A549 (cell line): Measurements from ENCODE around the gene STX18. TPM values are rescaled to one million over a fixed set of nuclear protein-coding genes. Genes with fewer than 3 reads are reported as not detected.

Experiments used
- ATAC-seq, 2 experiments: fragments of 200-7000 bp in 1 of 2; fragments of >200 bp in 1 of 2; cut with Nextera tagmentation in 1 of 2; cut with Tn5 transposase in 1 of 2; 3 replicates each; pipeline versions ENCODE4 v1.8.0 to v1.9.1; 2018 to 2020; ENCODE audit warnings: mild to moderate bottlenecking in 1 of 2, moderate library complexity in 1 of 2
- CTCF ChIA-PET: fragments of 300-600 bp; sonication (Branson Sonifier 250); formaldehyde crosslinking; extraction: SDS; loops from one replicate; lab custom pipeline; 2021; ENCODE audit warnings: antibody characterized with exemption, inconsistent platforms; lab: Yijun Ruan, JAX
- POLR2A ChIA-PET: fragments of 350-600 bp; formaldehyde crosslinking; extraction: SDS; loops from one replicate; lab custom pipeline; 2021; ENCODE audit warnings: antibody characterized with exemption, inconsistent platforms; lab: Yijun Ruan, JAX
- DNase-seq, 2 experiments: peaks; one replicate each; pipeline versions ENCODE4 v3.0.0 to v3.0.0-alpha.2; 2011 to 2016; ENCODE audit warnings: low read depth in 1 of 2, low spot score in 1 of 2
- FAIRE-seq: peaks from 2 replicates; lab custom pipeline; 2011; peaks lifted over from hg19 to GRCh38; lab: Jason Lieb, UNC
- H3K27ac ChIP-seq, 2 experiments: fragments of >200 bp; sonication (Bioruptor Twin); formaldehyde crosslinking; 3 replicates each; pipeline ENCODE4 v1.5.1; 2016 to 2017
- H3K4me1 ChIP-seq: fragments of >200 bp; sonication (Bioruptor Twin); formaldehyde crosslinking; 3 replicates; pipeline ENCODE4 v1.6.1; 2016
- H3K4me2 ChIP-seq: fragments of >200 bp; sonication (Bioruptor Twin); formaldehyde crosslinking; 3 replicates; pipeline ENCODE4 v1.6.1; 2016
- H3K4me3 ChIP-seq: fragments of >200 bp; sonication (Bioruptor Twin); formaldehyde crosslinking; 3 replicates; pipeline ENCODE4 v1.5.1; 2016
- H3K9me3 ChIP-seq: fragments of >200 bp; sonication (Bioruptor Twin); formaldehyde crosslinking; 3 replicates; pipeline ENCODE4 v1.6.1; 2016
- CBX2 ChIP-seq: fragments of 200-600 bp; sonication (generic); IDR thresholded peaks from 2 replicates; pipeline ENCODE4 v1.6.1; 2016; ENCODE audit warnings: low read depth, mild to moderate bottlenecking, borderline replicate concordance
- CBX8 ChIP-seq: fragments of 200-600 bp; sonication (generic); IDR thresholded peaks from 2 replicates; pipeline ENCODE4 v1.6.1; 2016
- CHD2 ChIP-seq: fragments of 150-350 bp; IDR thresholded peaks from 2 replicates; pipeline ENCODE4 v1.6.1; 2014; ENCODE audit warnings: low read length; ENCODE audit not compliant: partially characterized antibody
- E2F6 ChIP-seq: IDR thresholded peaks from 2 replicates; pipeline ENCODE4 v1.6.1; 2012; ENCODE audit warnings: low read depth, borderline replicate concordance
- EHMT2 ChIP-seq: fragments of 200-600 bp; sonication (generic); IDR thresholded peaks from 2 replicates; pipeline ENCODE4 v1.6.1; 2016; ENCODE audit warnings: antibody characterized with exemption, low read depth, mild to moderate bottlenecking, moderate library complexity
- FOXS1 ChIP-seq: fragments of 250-450 bp; sonication (Bioruptor Pico); IDR thresholded peaks from 2 replicates; pipeline ENCODE4 v1.5.0; 2020; ENCODE audit warnings: mild to moderate bottlenecking, moderate library complexity
- HES2 ChIP-seq: fragments of >200 bp; sonication (Bioruptor Twin); formaldehyde crosslinking; IDR thresholded peaks from 2 replicates; pipeline ENCODE4 v1.6.1; 2016
- HOXA7 ChIP-seq: fragments of 250-450 bp; sonication (Bioruptor Pico); IDR thresholded peaks from 2 replicates; pipeline ENCODE4 v1.5.0; 2020; ENCODE audit warnings: mild to moderate bottlenecking, moderate library complexity
- JUNB ChIP-seq: fragments of >200 bp; sonication (Bioruptor Twin); formaldehyde crosslinking; IDR thresholded peaks from 2 replicates; pipeline ENCODE4 v1.6.1; 2016
- KDM1A ChIP-seq: fragments of 200-600 bp; sonication (generic); IDR thresholded peaks from 2 replicates; pipeline ENCODE4 v1.6.1; 2016; ENCODE audit warnings: low read depth, mild to moderate bottlenecking
- MAFK ChIP-seq: fragments of 450-650 bp; IDR thresholded peaks from 2 replicates; pipeline ENCODE4 v1.6.1; 2014; ENCODE audit not compliant: partially characterized antibody
- MAZ ChIP-seq: fragments of 150-350 bp; IDR thresholded peaks from 2 replicates; pipeline ENCODE4 v1.6.1; 2014; ENCODE audit warnings: antibody characterized with exemption, low read depth, low read length, borderline replicate concordance
- NFE2L2 ChIP-seq: fragments of 150-350 bp; conservative IDR thresholded peaks from 2 replicates; pipeline ENCODE4 v1.6.1; 2014; ENCODE audit warnings: low read length
- POLR2A ChIP-seq: IDR thresholded peaks from 2 replicates; pipeline ENCODE4 v1.6.1; 2012; ENCODE audit warnings: mild to moderate bottlenecking, low read length
- RNF2 ChIP-seq: fragments of 200-600 bp; sonication (generic); IDR thresholded peaks from 2 replicates; pipeline ENCODE4 v1.6.1; 2016; ENCODE audit warnings: low read depth, mild to moderate bottlenecking, antibody characterized with exemption, moderate library complexity, borderline replicate concordance
- SREBF2 ChIP-seq: fragments of 450-650 bp; IDR thresholded peaks from 2 replicates; pipeline ENCODE4 v1.6.1; 2014; ENCODE audit warnings: mild to moderate bottlenecking, moderate library complexity
- TFCP2L1 ChIP-seq: fragments of 250-450 bp; sonication (Bioruptor Pico); IDR thresholded peaks from 2 replicates; pipeline ENCODE4 v1.5.0; 2021; ENCODE audit warnings: mild to moderate bottlenecking
- ZC3H11A ChIP-seq: fragments of 450-650 bp; IDR thresholded peaks from 2 replicates; pipeline ENCODE4 v1.6.1; 2014; ENCODE audit warnings: antibody characterized with exemption, mild to moderate bottlenecking
- ZNF302 ChIP-seq: fragments of 250-450 bp; sonication (Bioruptor Pico); IDR thresholded peaks from 2 replicates; pipeline ENCODE4 v1.9.0; 2021; ENCODE audit warnings: inconsistent platforms, mild to moderate bottlenecking, moderate library complexity
- ZSCAN20 ChIP-seq: fragments of 250-450 bp; sonication (Bioruptor Pico); IDR thresholded peaks from 2 replicates; pipeline ENCODE4 v1.8.0; 2022; ENCODE audit warnings: mild to moderate bottlenecking, moderate library complexity
- WGBS: methylation state at CpG from one replicate; pipeline ENCODE4 v1.1.6; 2017; ENCODE audit errors: missing lambda C conversion rate; 5-methylcytosine and 5-hydroxymethylcytosine counted together
- polyA plus RNA-seq, 4 experiments: library from polyadenylated mRNA; depleted of rRNA in 3 of 4; stranded (reverse); fragments of >200 nt; fragmentation: RNase III in 1 of 4; extraction: RNeasy Plus Mini Kit Qiagen cat#74134 plus additional on column Dnase treatment in 1 of 4; gene quantifications; 2 replicates in 3 of 4; 3 replicates in 1 of 4; pipeline ENCODE4 v1.2.3, GENCODE V29; 2011 to 2017
- TF ChIP-seq, protein P1 (sequence below): fragments of 250-450 bp; sonication (Bioruptor Pico); IDR thresholded peaks from 2 replicates; pipeline ENCODE4 v1.5.0; 2020; ENCODE audit warnings: low read depth, mild to moderate bottlenecking, moderate library complexity
- TF ChIP-seq, protein P2 (sequence below): fragments of 200-600 bp; sonication (generic); IDR thresholded peaks from 2 replicates; pipeline ENCODE4 v1.6.1; 2016; ENCODE audit warnings: antibody characterized with exemption, mild to moderate bottlenecking, moderate library complexity
- TF ChIP-seq, protein P3 (sequence below): fragments of 150-350 bp; IDR thresholded peaks from 2 replicates; pipeline ENCODE4 v1.6.1; 2014; ENCODE audit warnings: low read depth, mild to moderate bottlenecking, low read length
- TF ChIP-seq, protein P4 (sequence below): fragments of >200 bp; sonication (Bioruptor Twin); formaldehyde crosslinking; IDR thresholded peaks from 3 replicates; pipeline ENCODE4 v1.5.1; 2016
- TF ChIP-seq, protein P5 (sequence below): fragments of >200 bp; sonication (Bioruptor Twin); formaldehyde crosslinking; IDR thresholded peaks from 3 replicates; pipeline ENCODE4 v1.6.1; 2016

The STX18 gene
- polyA plus RNA-seq, 2 of the 4 experiments (the other 2 are of a cell fraction): 13.4 to 19.6 TPM

- H3K4me1 ChIP-seq: no peaks in the 10 kb centered on the region
- H3K4me2 ChIP-seq: no peak overlapping the region
- 36% methylated on average over 10 of the region's 13 CpGs for WGBS
- H3K9me3 ChIP-seq: no peaks in the 10 kb centered on the region
- no peak for TF ChIP-seq NFE2L2
- no peak for TF ChIP-seq MAFK
- TF ChIP-seq EHMT2: no peak
- no peak for TF ChIP-seq KDM1A
- no peak for TF ChIP-seq HOXA7
- TF ChIP-seq, protein P1, sequence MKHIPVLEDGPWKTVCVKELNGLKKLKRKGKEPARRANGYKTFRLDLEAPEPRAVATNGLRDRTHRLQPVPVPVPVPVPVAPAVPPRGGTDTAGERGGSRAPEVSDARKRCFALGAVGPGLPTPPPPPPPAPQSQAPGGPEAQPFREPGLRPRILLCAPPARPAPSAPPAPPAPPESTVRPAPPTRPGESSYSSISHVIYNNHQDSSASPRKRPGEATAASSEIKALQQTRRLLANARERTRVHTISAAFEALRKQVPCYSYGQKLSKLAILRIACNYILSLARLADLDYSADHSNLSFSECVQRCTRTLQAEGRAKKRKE: no peak
- TF ChIP-seq POLR2A: no peak
- TF ChIP-seq, protein P2, sequence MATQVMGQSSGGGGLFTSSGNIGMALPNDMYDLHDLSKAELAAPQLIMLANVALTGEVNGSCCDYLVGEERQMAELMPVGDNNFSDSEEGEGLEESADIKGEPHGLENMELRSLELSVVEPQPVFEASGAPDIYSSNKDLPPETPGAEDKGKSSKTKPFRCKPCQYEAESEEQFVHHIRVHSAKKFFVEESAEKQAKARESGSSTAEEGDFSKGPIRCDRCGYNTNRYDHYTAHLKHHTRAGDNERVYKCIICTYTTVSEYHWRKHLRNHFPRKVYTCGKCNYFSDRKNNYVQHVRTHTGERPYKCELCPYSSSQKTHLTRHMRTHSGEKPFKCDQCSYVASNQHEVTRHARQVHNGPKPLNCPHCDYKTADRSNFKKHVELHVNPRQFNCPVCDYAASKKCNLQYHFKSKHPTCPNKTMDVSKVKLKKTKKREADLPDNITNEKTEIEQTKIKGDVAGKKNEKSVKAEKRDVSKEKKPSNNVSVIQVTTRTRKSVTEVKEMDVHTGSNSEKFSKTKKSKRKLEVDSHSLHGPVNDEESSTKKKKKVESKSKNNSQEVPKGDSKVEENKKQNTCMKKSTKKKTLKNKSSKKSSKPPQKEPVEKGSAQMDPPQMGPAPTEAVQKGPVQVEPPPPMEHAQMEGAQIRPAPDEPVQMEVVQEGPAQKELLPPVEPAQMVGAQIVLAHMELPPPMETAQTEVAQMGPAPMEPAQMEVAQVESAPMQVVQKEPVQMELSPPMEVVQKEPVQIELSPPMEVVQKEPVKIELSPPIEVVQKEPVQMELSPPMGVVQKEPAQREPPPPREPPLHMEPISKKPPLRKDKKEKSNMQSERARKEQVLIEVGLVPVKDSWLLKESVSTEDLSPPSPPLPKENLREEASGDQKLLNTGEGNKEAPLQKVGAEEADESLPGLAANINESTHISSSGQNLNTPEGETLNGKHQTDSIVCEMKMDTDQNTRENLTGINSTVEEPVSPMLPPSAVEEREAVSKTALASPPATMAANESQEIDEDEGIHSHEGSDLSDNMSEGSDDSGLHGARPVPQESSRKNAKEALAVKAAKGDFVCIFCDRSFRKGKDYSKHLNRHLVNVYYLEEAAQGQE: no peak
- no peak for TF ChIP-seq TFCP2L1 (CRISPR knock-in tag)
- no peak for TF ChIP-seq JUNB
- TF ChIP-seq CBX8: no peak
- TF ChIP-seq E2F6: no peak
- TF ChIP-seq, all 56 proteins: peak for 0
- H3K4me3 ChIP-seq: no peak overlapping the region
- ATAC-seq (peak; percentile 19 to 25; a peak in 3 of 6 replicates), DNase-seq (no peak), FAIRE-seq (no peak)
- H3K27ac ChIP-seq: no peak overlapping the region
- ChIA-PET CTCF (no interaction called here), POLR2A (no interaction called here)
Measured at GRCh38 chr4:4408132-4408523, 133.7 kb downstream of the STX18 start.

- POLR2A ChIA-PET: no interaction called here
- Histone ChIP-seq H3K4me2 (no peak overlapping the region), H3K4me1 (no peaks in the 10 kb centered on the region), H3K27ac (no peak overlapping the region), H3K4me3 (no peak overlapping the region), H3K9me3 (no peaks in the 10 kb centered on the region)
- CTCF ChIA-PET: interaction anchor here (1.0 kb wide), 1 partner anchor 23 kb away, joined by 3 read pairs; no protein-coding TSS in a partner anchor
- WGBS: 39% methylated on average over 6 of the region's 19 CpGs
- ATAC-seq: no peak; a peak in 2 of 6 replicates
- TF ChIP-seq JUNB: no peak
- TF ChIP-seq, protein P3, sequence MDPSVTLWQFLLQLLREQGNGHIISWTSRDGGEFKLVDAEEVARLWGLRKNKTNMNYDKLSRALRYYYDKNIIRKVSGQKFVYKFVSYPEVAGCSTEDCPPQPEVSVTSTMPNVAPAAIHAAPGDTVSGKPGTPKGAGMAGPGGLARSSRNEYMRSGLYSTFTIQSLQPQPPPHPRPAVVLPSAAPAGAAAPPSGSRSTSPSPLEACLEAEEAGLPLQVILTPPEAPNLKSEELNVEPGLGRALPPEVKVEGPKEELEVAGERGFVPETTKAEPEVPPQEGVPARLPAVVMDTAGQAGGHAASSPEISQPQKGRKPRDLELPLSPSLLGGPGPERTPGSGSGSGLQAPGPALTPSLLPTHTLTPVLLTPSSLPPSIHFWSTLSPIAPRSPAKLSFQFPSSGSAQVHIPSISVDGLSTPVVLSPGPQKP: no peak
- no peak for TF ChIP-seq SREBF2
- TF ChIP-seq, protein P4, sequence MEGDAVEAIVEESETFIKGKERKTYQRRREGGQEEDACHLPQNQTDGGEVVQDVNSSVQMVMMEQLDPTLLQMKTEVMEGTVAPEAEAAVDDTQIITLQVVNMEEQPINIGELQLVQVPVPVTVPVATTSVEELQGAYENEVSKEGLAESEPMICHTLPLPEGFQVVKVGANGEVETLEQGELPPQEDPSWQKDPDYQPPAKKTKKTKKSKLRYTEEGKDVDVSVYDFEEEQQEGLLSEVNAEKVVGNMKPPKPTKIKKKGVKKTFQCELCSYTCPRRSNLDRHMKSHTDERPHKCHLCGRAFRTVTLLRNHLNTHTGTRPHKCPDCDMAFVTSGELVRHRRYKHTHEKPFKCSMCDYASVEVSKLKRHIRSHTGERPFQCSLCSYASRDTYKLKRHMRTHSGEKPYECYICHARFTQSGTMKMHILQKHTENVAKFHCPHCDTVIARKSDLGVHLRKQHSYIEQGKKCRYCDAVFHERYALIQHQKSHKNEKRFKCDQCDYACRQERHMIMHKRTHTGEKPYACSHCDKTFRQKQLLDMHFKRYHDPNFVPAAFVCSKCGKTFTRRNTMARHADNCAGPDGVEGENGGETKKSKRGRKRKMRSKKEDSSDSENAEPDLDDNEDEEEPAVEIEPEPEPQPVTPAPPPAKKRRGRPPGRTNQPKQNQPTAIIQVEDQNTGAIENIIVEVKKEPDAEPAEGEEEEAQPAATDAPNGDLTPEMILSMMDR: no peak
- TF ChIP-seq CHD2: no peak
- TF ChIP-seq RNF2: no peak
- no peak for TF ChIP-seq KDM1A
- TF ChIP-seq, protein P5, sequence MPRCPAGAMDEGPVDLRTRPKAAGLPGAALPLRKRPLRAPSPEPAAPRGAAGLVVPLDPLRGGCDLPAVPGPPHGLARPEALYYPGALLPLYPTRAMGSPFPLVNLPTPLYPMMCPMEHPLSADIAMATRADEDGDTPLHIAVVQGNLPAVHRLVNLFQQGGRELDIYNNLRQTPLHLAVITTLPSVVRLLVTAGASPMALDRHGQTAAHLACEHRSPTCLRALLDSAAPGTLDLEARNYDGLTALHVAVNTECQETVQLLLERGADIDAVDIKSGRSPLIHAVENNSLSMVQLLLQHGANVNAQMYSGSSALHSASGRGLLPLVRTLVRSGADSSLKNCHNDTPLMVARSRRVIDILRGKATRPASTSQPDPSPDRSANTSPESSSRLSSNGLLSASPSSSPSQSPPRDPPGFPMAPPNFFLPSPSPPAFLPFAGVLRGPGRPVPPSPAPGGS: no peak
- TF ChIP-seq ZC3H11A: no peak
- TF ChIP-seq MAZ: no peak
- TF ChIP-seq HES2: no peak
- TF ChIP-seq ZNF302 (CRISPR knock-in tag): no peak
- TF ChIP-seq FOXS1 (CRISPR knock-in tag): no peak
- TF ChIP-seq, protein P1: no peak
- TF ChIP-seq TFCP2L1 (CRISPR knock-in tag): no peak
- no peak for TF ChIP-seq CBX2
- TF ChIP-seq ZSCAN20 (CRISPR knock-in tag): no peak
- no peak for DNase-seq
- FAIRE-seq: no peak
Measured at GRCh38 chr4:4407299-4408131, 134.3 kb downstream of the STX18 start.
